Right cardiac atrium (tissue), 5 donors: ENCODE data around the gene CLCN3. TPM values are rescaled to one million over a fixed set of nuclear protein-coding genes. Genes with fewer than 3 reads are reported as not detected.
A peak's percentile ranks its signal among the peaks of the same experiment; 100 is the strongest.

Experiments
- ATAC-seq, 2 donors: fragments of 200-7000 bp; cut with Tn5 transposase; one replicate each; pipeline versions ENCODE4 v1.8.0 to v1.9.1; 2020; ENCODE audit warnings: moderate library complexity in 2 of 2, mild to moderate bottlenecking in 1 of 2
- DNase-seq, 3 donors: peaks; one replicate each; pipeline ENCODE4 v3.0.0-alpha.2; 2020
- H3K27ac ChIP-seq: one replicate; pipeline ENCODE4 v1.5.1; 2013; ENCODE audit warnings: mild to moderate bottlenecking, low read length, control low read depth, moderate library complexity
- H3K27me3 ChIP-seq: one replicate; pipeline ENCODE4 v1.6.1; 2013; ENCODE audit not compliant: control insufficient read depth, insufficient read depth
- H3K4me1 ChIP-seq: one replicate; pipeline ENCODE4 v1.6.1; 2013; ENCODE audit warnings: low read length; ENCODE audit not compliant: control insufficient read depth, insufficient read depth
- H3K4me3 ChIP-seq: one replicate; pipeline ENCODE4 v1.5.1; 2013; ENCODE audit warnings: low read length, control low read depth
- H3K9me3 ChIP-seq: one replicate; pipeline ENCODE4 v1.6.1; 2013; ENCODE audit warnings: low read length; ENCODE audit not compliant: control insufficient read depth
- WGBS: extraction: QIAGEN DNeasy Blood & Tissue Kit; methylation state at CpG from one replicate; pipeline ENCODE4 v1.1.7; 2013; 5-methylcytosine and 5-hydroxymethylcytosine counted together
- intact Hi-C, 4 donors: fragments of 100-400 bp; cut with DNase I; formaldehyde crosslinking; loops; one replicate each; pipeline versions ENCODE4 v1.11.0 to v1.14.0; 2022 to 2023
- polyA plus RNA-seq: library from polyadenylated mRNA; stranded (reverse); fragments of 200-250 nt; gene quantifications from one replicate; pipeline ENCODE4 v1.2.3, GENCODE V29; 2013
- total RNA-seq, 4 donors: library from RNA; stranded (reverse); fragmentation: NEBNext Ultra II Directional; extraction: Animal tissue kit (Norgen Biotek cat#: 25700); gene quantifications; one replicate each; pipeline ENCODE4 v1.2.1, GENCODE V29; 2021
- donor health status: healthy with polysubstance abuse.
- donor health status: DM: no; HTN: yes; CAD: no.
- donor health status: DM: no; HTN: no; CAD: no.
- donor health status: DM: no; HTN: yes; CAD: no; lungs with severe emphysema.
- donor health status: DM: yes; HTN: yes; CAD: no.

Gene CLCN3
- total and polyA plus RNA-seq, 5 donors = 19.6 to 51.3 (median 48.4) TPM

DNA sequence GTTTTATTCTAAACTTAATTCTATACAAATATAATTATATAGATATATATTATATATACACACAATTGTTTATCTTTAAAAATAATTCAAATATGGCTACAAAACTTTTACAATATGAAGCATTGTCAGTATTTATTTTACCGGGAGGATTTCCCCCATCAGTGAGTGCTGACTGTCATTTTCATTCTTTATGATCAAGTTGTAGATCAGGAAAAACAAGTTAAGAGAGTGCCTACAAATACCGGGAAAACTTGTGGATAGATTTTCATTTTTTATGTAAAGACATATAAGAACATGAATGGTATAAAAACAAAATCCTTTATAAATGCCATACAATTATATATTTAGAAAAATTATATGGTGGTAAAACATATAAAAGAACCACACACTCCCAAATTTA is 37.8 kb downstream of the CLCN3 start:
- peaks cover 4% of the 10 kb centered on the region for H3K4me1 ChIP-seq
- intact Hi-C loops = loop anchor here in 1 of 4 donors (5.0 kb wide), 1 partner anchor 36 kb away; the partner anchor contains the start of gene CLCN3

GRCh38 chr4:169658975-169659715 is 38.8 kb downstream of the CLCN3 start:
- Histone ChIP-seq H3K4me3 (peak overlapping the region; percentile 86), H3K27ac (no peak overlapping the region), H3K4me1 (peaks cover 6% of the 10 kb centered on the region), H3K9me3 (no peaks in the 10 kb centered on the region), H3K27me3 (no peaks in the 10 kb centered on the region)
- intact Hi-C loops = loop anchor here in 1 of 4 donors (5.0 kb wide), 1 partner anchor 37 kb away; the partner anchor contains the start of gene CLCN3
- ATAC-seq (no peak), DNase-seq (no peak)
- WGBS = 55% methylated on average over 6 of the region's 6 CpGs

More for the DNA sequence above, 37.8 kb downstream of the CLCN3 start:
- no peaks in the 10 kb centered on the region for H3K9me3 ChIP-seq
- H3K27me3 ChIP-seq = no peaks in the 10 kb centered on the region
- 88% methylated on average over 2 of the region's 2 CpGs for WGBS
- no peak overlapping the region for H3K4me3 ChIP-seq
- DNase-seq (no peak), ATAC-seq (no peak)
- H3K27ac ChIP-seq = no peak overlapping the region

DNA sequence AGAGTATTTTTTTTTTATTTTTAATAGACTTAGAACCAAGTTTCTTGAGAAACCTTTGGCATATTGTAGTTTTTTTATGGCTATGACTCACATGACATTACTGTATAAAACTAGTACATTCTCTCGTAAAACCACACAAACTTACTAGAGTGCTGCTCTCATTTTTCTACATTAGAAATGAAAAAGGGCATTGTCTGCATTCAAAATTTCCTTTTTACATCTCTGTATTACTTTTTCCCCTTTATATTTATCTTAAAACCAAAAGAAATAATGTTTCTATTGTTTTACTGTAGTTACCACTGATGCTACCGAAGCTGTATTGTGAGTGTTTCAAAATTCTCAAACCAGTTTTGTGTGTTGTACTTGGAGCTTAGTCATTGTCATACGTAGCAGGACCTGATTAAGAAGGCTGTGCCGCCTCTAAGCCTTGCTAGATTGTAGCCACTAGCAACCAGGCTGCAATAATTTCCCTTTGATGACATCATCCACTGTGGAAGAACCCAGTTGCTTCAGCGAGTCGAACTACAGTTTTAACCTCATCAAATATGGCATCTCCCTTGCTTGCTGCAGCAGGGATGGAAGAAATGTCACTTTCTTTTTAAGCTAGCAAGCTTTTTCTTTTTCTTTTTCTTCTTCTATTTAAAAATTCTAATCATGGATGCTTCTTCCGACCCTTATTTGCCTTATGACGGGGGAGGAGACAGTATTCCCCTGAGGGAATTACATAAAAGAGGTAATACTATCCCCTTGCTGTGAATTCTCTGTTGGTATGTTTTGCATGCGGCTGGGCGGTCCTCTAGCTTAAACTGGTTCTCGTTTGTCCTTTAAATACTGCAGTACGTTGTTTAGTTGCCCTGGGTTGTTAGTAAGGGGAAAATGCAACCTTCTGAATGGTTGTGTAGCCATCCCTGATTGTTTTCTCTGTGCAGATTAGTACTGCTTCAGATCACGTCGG is 39.6 kb downstream of the CLCN3 start:
- peak; percentile 98 to 100 for ATAC-seq
- intact Hi-C loops = loop anchor here in 3 of 4 donors (5.0 kb wide), 1 partner anchor 38 kb away; the partner anchor contains the start of gene CLCN3 (in 3 of the 3)
- DNase-seq = peak; percentile 64 to 83 (median 73)
- no peaks in the 10 kb centered on the region for H3K27me3 ChIP-seq
- H3K4me1 ChIP-seq = peaks cover 6% of the 10 kb centered on the region
- no peaks in the 10 kb centered on the region for H3K9me3 ChIP-seq
- peak overlapping the region; percentile 96 for H3K27ac ChIP-seq
- peak overlapping the region; percentile 86 for H3K4me3 ChIP-seq
- 3% methylated on average over 14 of the region's 14 CpGs for WGBS

GRCh38 chr4:169660929-169661328 is 40.6 kb downstream of the CLCN3 start:
- no peaks in the 10 kb centered on the region for H3K9me3 ChIP-seq
- H3K4me3 ChIP-seq = peak overlapping the region; percentile 86
- no peak for DNase-seq
- intact Hi-C loops = loop anchor here in 2 of 4 donors (5.0 kb wide), 1 partner anchor 39 kb away; the partner anchor contains the start of gene CLCN3 (in 2 of the 2)
- H3K4me1 ChIP-seq = peaks cover 6% of the 10 kb centered on the region
- H3K27me3 ChIP-seq = no peaks in the 10 kb centered on the region
- H3K27ac ChIP-seq = no peak overlapping the region
- WGBS = 50% methylated on average over 3 of the region's 3 CpGs
- ATAC-seq = no peak

- Histone ChIP-seq H3K27me3 (no peaks in the 10 kb centered on the region), H3K9me3 (no peaks in the 10 kb centered on the region), H3K4me3 (peak overlapping the region; percentile 50), H3K4me1 (peaks cover 4% of the 10 kb centered on the region), H3K27ac (no peak overlapping the region)
- ATAC-seq (no peak), DNase-seq (no peak)
- WGBS = 71% methylated on average over 1 of the region's 1 CpG
- intact Hi-C loops = loop anchor here in 2 of 4 donors (5.0 kb wide), 1 partner anchor 39 kb away; the partner anchor contains the start of gene CLCN3 (in 2 of the 2)
Measured at GRCh38 chr4:169661761-169662160, 41.4 kb downstream of the CLCN3 start.

- ATAC-seq = no peak
- H3K27me3 ChIP-seq = no peaks in the 10 kb centered on the region
- no peaks in the 10 kb centered on the region for H3K9me3 ChIP-seq
- DNase-seq = no peak
- WGBS = 80% methylated on average over 3 of the region's 3 CpGs
- no peak overlapping the region for H3K27ac ChIP-seq
- H3K4me3 ChIP-seq = peak overlapping the region; percentile 20
- peaks cover 4% of the 10 kb centered on the region for H3K4me1 ChIP-seq
- intact Hi-C loops = loop anchor here in 2 of 4 donors (5.0 kb wide), 1 partner anchor 40 kb away; the partner anchor contains the start of gene CLCN3 (in 2 of the 2)
Measured at GRCh38 chr4:169662206-169662605, 41.8 kb downstream of the CLCN3 start.

DNA sequence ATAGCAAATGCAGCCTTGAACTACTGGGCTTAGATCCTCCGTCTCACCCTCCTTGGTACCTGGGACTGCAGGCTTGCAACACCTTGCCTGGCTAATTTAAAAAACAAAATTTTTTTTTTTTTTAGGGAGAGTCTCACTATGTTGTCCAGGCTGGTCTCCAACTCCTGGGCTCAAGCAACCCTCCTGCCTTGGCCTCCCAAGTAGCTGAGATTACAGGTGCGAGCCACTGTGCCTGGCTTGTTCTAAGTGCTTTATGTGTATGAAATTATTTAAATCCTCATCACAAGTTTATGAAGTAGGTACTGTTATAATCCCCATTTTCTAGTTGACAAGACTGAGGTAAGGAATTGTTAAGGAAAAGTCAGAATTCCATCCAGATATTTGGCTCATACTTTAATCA is 43.0 kb downstream of the CLCN3 start:
- H3K4me1 ChIP-seq = peaks cover 4% of the 10 kb centered on the region

DNA sequence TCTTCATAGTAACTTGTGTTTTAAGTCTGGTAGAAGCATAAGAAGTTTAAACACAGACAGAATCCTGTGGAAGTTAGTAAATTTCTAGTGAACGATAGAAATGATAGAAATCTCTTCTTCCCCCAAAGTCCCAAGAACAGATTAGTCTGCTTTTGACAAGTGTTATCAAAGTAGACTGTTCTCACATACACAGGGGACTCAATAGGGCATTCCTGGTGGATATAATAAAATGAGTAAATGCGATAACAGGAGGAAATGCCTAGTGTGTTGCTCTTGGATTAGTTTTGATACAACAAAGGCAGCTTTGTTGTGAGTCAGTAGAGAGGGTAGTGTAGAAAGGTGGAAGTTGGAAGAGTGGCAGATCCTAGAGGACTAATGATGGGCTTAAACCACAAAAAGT is 43.5 kb downstream of the CLCN3 start:
- no peak overlapping the region for H3K4me3 ChIP-seq
- ATAC-seq (peak; percentile 32 to 65), DNase-seq (no peak)
- no peaks in the 10 kb centered on the region for H3K9me3 ChIP-seq
- no peak overlapping the region for H3K27ac ChIP-seq
- 28% methylated on average over 2 of the region's 2 CpGs for WGBS
- H3K27me3 ChIP-seq = no peaks in the 10 kb centered on the region
- peaks cover 4% of the 10 kb centered on the region for H3K4me1 ChIP-seq
- intact Hi-C loops = loop anchor here in 2 of 4 donors (5.0 kb wide), 1 partner anchor 42 kb away; the partner anchor contains the start of gene CLCN3 (in 2 of the 2)

More for the DNA sequence above, 43.0 kb downstream of the CLCN3 start:
- DNase-seq (peak in 1 of 3 donors; percentile 17), ATAC-seq (no peak)
- Histone ChIP-seq H3K4me3 (no peak overlapping the region), H3K27ac (no peak overlapping the region), H3K9me3 (no peaks in the 10 kb centered on the region), H3K27me3 (no peaks in the 10 kb centered on the region)
- intact Hi-C loops = loop anchor here in 2 of 4 donors (5.0 kb wide), 1 partner anchor 41 kb away; the partner anchor contains the start of gene CLCN3 (in 2 of the 2)
- WGBS = 97% methylated on average over 2 of the region's 2 CpGs

DNA sequence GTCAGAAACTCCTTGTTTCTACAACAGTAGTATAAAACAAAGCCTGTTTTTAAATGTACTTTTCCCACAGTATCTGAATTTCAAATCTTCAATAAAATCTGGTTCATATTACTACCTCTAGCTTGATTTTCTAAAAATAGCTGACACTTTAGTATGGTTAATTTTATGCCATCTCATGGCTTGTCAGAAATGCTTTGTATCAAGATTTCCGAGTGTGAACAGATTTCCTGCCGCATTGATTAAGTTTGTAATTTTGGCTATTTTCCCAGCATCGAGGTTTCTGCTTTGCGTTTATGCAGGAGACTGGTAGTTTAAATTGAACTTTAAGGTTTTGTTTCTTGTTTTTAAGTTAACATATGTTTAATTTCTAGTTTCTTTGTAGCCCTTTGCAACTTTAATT is 44.2 kb downstream of the CLCN3 start:
- H3K9me3 ChIP-seq = no peaks in the 10 kb centered on the region
- intact Hi-C loops = loop anchor here in 2 of 4 donors (5.0 kb wide), 1 partner anchor 42 kb away; the partner anchor contains the start of gene CLCN3 (in 2 of the 2)
- WGBS = 8% methylated on average over 4 of the region's 4 CpGs
- H3K27me3 ChIP-seq = no peaks in the 10 kb centered on the region
- H3K27ac ChIP-seq = no peak overlapping the region
- H3K4me3 ChIP-seq = no peak overlapping the region
- H3K4me1 ChIP-seq = peaks cover 4% of the 10 kb centered on the region
- ATAC-seq (no peak), DNase-seq (no peak)

- Histone ChIP-seq H3K9me3 (no peaks in the 10 kb centered on the region), H3K27ac (no peak overlapping the region), H3K4me3 (no peak overlapping the region), H3K4me1 (peaks cover 4% of the 10 kb centered on the region), H3K27me3 (no peaks in the 10 kb centered on the region)
- 46% methylated on average over 2 of the region's 2 CpGs for WGBS
- DNase-seq (no peak), ATAC-seq (no peak)
- intact Hi-C loops = no loop called here
Measured at GRCh38 chr4:169665046-169665737, 44.8 kb downstream of the CLCN3 start.
